HepG2 (cell line): ENCODE results near the gene CCBE1. TPM values are rescaled to one million over a fixed set of nuclear protein-coding genes. Genes with fewer than 3 reads are reported as not detected.

Experiments
- ATAC-seq: fragments of 200-7000 bp; cut with Tn5 transposase; 3 replicates; pipeline ENCODE4 v1.9.1; 2020; ENCODE audit warnings: mild to moderate bottlenecking, moderate library complexity
- BruUV-seq: library from RNA; stranded (reverse); fragments of 400-500 nt; replicated peaks from 2 replicates; lab custom pipeline; 2021; lab: Mats Ljungman, UMichigan
- CTCF ChIA-PET: fragments of 300-600 bp; formaldehyde crosslinking; extraction: SDS; loops from one replicate; lab custom pipeline; 2021; ENCODE audit warnings: low total read pairs, inconsistent platforms, low intra/inter-chr PET ratio; lab: Yijun Ruan, JAX
- POLR2A ChIA-PET: fragments of 350-600 bp; sonication (Branson Sonifier 250); formaldehyde crosslinking; loops from one replicate; lab custom pipeline; 2020; ENCODE audit warnings: antibody characterized with exemption, inconsistent platforms; lab: Yijun Ruan, JAX
- DNase-seq: peaks from one replicate; pipeline ENCODE4 v3.0.0-alpha.2; 2015; ENCODE audit warnings: low spot score
- FAIRE-seq: peaks from 3 replicates; lab custom pipeline; 2011; peaks lifted over from hg19 to GRCh38; lab: Jason Lieb, UNC
- H2AFZ ChIP-seq: one replicate; pipeline ENCODE4 v1.6.1; 2011; ENCODE audit warnings: low read length, inconsistent platforms
- H3K27ac ChIP-seq: fragments of 300-600 bp; 3 replicates; pipeline ENCODE4 v1.8.0; 2011; ENCODE audit warnings: mixed run types, mild to moderate bottlenecking, mixed read lengths, low read length, inconsistent platforms; ENCODE audit not compliant: insufficient read depth; ENCODE audit errors: extremely low read length
- H3K27me3 ChIP-seq, 2 experiments: fragments of 200-600 bp in 1 of 2; 2 replicates in 1 of 2; 3 replicates in 1 of 2; pipeline versions ENCODE4 v1.6.0 to v1.8.0; 2011; ENCODE audit warnings: low read length in 2 of 2, mild to moderate bottlenecking in 2 of 2, moderate library complexity in 2 of 2, inconsistent platforms in 1 of 2; ENCODE audit not compliant: insufficient read depth in 2 of 2, control insufficient read depth in 1 of 2
- H3K36me3 ChIP-seq, 2 experiments: fragments of 200-600 bp in 1 of 2; replicated peaks in 1 of 2; 2 replicates in 1 of 2; 3 replicates in 1 of 2; pipeline versions ENCODE4 v1.5.1 to v1.8.0; 2011; ENCODE audit warnings: low read length in 2 of 2, inconsistent platforms in 1 of 2; ENCODE audit not compliant: insufficient read depth in 2 of 2, control insufficient read depth in 1 of 2
- H3K4me1 ChIP-seq: 2 replicates; pipeline ENCODE4 v1.5.1; 2012; ENCODE audit warnings: low read length, inconsistent platforms; ENCODE audit not compliant: insufficient read depth
- H3K4me2 ChIP-seq: 2 replicates; pipeline ENCODE4 v1.6.0; 2011; ENCODE audit warnings: low read depth, low read length, inconsistent platforms
- H3K4me3 ChIP-seq, 3 experiments: fragments of 200-600 bp in 1 of 3; sonication (generic), shearing (Covaris generic) in 1 of 3; replicated peaks in 1 of 3; 2 replicates each; pipeline ENCODE4 v1.5.1; 2011 to 2016; ENCODE audit warnings: low read length in 3 of 3, inconsistent platforms in 2 of 3, low read depth in 2 of 3, mild to moderate bottlenecking in 2 of 3, control low read depth in 1 of 3, mixed read lengths in 1 of 3; ENCODE audit not compliant: insufficient read depth in 1 of 3
- H3K79me2 ChIP-seq: one replicate; pipeline ENCODE4 v1.6.1; 2011; ENCODE audit warnings: low read length, inconsistent platforms; ENCODE audit not compliant: insufficient read depth
- H3K9ac ChIP-seq: 2 replicates; pipeline ENCODE4 v1.6.0; 2011; ENCODE audit warnings: mild to moderate bottlenecking, low read depth, low read length, inconsistent platforms; ENCODE audit not compliant: insufficient read depth
- H3K9me3 ChIP-seq: 2 replicates; pipeline ENCODE4 v1.5.1; 2012; ENCODE audit warnings: mild to moderate bottlenecking, low read length
- H4K20me1 ChIP-seq: 2 replicates; pipeline ENCODE4 v1.6.0; 2011; ENCODE audit warnings: inconsistent platforms, mild to moderate bottlenecking, low read length, moderate library complexity; ENCODE audit not compliant: insufficient read depth
- AGO2 ChIP-seq: fragments of 200-400 bp; formaldehyde crosslinking; optimal IDR thresholded peaks from 2 replicates; pipeline ENCODE3; 2017; ENCODE audit warnings: mild to moderate bottlenecking, low read depth, low read length, moderate library complexity
- ATF2 ChIP-seq: sonication (generic); formaldehyde crosslinking; IDR thresholded peaks from 2 replicates; pipeline ENCODE4 v1.4.0; 2020; ENCODE audit warnings: missing genetic modification reagents
- HIC2 ChIP-seq: sonication (generic); formaldehyde crosslinking; IDR thresholded peaks from 2 replicates; pipeline ENCODE4 v1.9.0; 2022; ENCODE audit warnings: low read depth, missing genetic modification reagents
- MXD4 ChIP-seq: IDR thresholded peaks from 2 replicates; pipeline ENCODE4 v1.6.1; 2016; ENCODE audit warnings: mild to moderate bottlenecking, missing biosample characterization, missing genetic modification reagents
- RNF2 ChIP-seq: fragments of 450-650 bp; conservative IDR thresholded peaks from 2 replicates; pipeline ENCODE4 v1.6.1; 2016; ENCODE audit warnings: low read depth
- ZBTB40 ChIP-seq, 2 experiments: fragments of 450-650 bp in 1 of 2; sonication (generic) in 1 of 2; formaldehyde crosslinking in 1 of 2; IDR thresholded peaks; 2 replicates each; pipeline versions ENCODE4 v1.6.1 to v1.8.0; 2016 to 2022; ENCODE audit warnings: antibody characterized with exemption in 1 of 2, mild to moderate bottlenecking in 1 of 2, missing genetic modification reagents in 1 of 2
- ZNF382 ChIP-seq: sonication (generic); formaldehyde crosslinking; IDR thresholded peaks from 2 replicates; pipeline ENCODE4 v1.5.0; 2020; ENCODE audit warnings: missing genetic modification reagents, mild to moderate bottlenecking, borderline replicate concordance
- ZNF552 ChIP-seq: sonication (generic); formaldehyde crosslinking; IDR thresholded peaks from 2 replicates; pipeline ENCODE4 v1.9.0; 2022; ENCODE audit warnings: missing genetic modification reagents, mild to moderate bottlenecking, borderline replicate concordance
- ZNF724P ChIP-seq: sonication (generic); formaldehyde crosslinking; IDR thresholded peaks from 2 replicates; pipeline ENCODE4 v1.8.0; 2022; ENCODE audit warnings: missing genetic modification reagents, borderline replicate concordance
- ZSCAN20 ChIP-seq: sonication (generic); formaldehyde crosslinking; IDR thresholded peaks from 2 replicates; pipeline ENCODE4 v1.4.0; 2020; ENCODE audit warnings: missing genetic modification reagents, mild to moderate bottlenecking, borderline replicate concordance
- WGBS: methylation state at CpG from one replicate; pipeline ENCODE4 v1.1.6; 2017; ENCODE audit warnings: low lambda C conversion rate; 5-methylcytosine and 5-hydroxymethylcytosine counted together
- in situ Hi-C: cut with HindIII; loops from 2 replicates; pipeline ENCODE4 v1.10.0; 2017; ENCODE audit warnings: low pct_unique_long_range_greater_than_20kb; ENCODE audit not compliant: extremely low pct_ligation_motif_present
- intact Hi-C: fragments of 100-400 bp; cut with micrococcal nuclease; formaldehyde crosslinking; loops from one replicate; pipeline ENCODE4 v1.10.0; 2022; ENCODE audit not compliant: unreplicated experiment
- polyA plus RNA-seq, 8 experiments: library from polyadenylated mRNA; depleted of rRNA in 3 of 8; stranded (reverse) in 7 of 8; unstranded in 1 of 8; fragments of >200 nt; fragmentation: Illumina TruSeq in 4 of 8; extraction: Trizol in 4 of 8; gene quantifications; 2 replicates each; pipeline versions ENCODE4 v1.2.1 to v1.2.3, GENCODE V29; 2011 to 2016; ENCODE audit warnings: low read depth in 4 of 8, missing spikeins in 1 of 8, mixed read lengths in 1 of 8; ENCODE audit not compliant: insufficient read depth in 1 of 8
- total RNA-seq, 5 experiments: library from RNA; depleted of rRNA; stranded (reverse); fragments of >200 nt; fragmentation: Illumina TruSeq; extraction: Trizol; gene quantifications; 2 replicates each; pipeline ENCODE4 v1.2.3, GENCODE V29; 2016; ENCODE audit warnings: low read depth in 1 of 5

CCBE1 gene
- total and polyA plus RNA-seq, 2 of the 13 experiments (the other 11 are each of a cell fraction or from before 2014, with no cell fraction given) = not detected

DNA sequence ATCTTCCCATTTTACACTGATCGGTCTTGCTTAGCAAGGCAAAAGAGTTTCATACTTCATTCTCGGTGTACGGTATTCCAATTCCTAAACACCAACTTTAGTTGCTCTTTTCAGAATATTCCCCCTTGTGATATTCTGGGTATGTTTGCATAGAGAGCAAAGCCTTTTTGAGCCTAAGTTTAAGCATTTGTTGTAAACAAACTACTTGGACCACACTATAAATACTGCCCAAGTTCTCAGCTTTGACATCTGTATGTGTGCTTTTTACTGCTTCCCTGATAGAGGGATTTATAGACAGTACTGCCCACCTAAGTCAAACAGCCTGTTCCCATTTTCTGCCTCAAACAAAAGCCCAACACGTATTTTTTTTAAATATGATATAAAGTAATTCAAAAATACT lies 36.9 kb downstream of the CCBE1 start:
- Histone ChIP-seq H3K4me1 (no peaks in the 10 kb centered on the region), H3K27ac (no peak overlapping the region), H3K9ac (no peak overlapping the region), H3K9me3 (no peaks in the 10 kb centered on the region), H4K20me1 (no peaks in the 10 kb centered on the region), H3K4me2 (no peak overlapping the region), H3K27me3 (peaks cover 1 to 17% of the 10 kb centered on the region in 2 experiments; a peak in 2 of 5 replicates), H3K4me3 (no peak overlapping the region), H2AFZ (no peak overlapping the region), H3K79me2 (no peaks in the 10 kb centered on the region), H3K36me3 (no peaks in the 10 kb centered on the region)
- no peak for DNase-seq
- no peak for ATAC-seq
- BruUV-seq = no TSS peak
- in situ Hi-C loops = no loop called here
- POLR2A ChIA-PET = no interaction called here
- 56% methylated on average over 4 of the region's 4 CpGs for WGBS
- intact Hi-C loops = no loop called here
- CTCF ChIA-PET = no interaction called here
- FAIRE-seq = no peak
- TF ChIP-seq ATF2 (CRISPR knock-in tag) (no peak), ZNF382 (CRISPR knock-in tag) (no peak), RNF2 (no peak), MXD4 (CRISPR knock-in tag) (no peak), ZNF724P (CRISPR knock-in tag) (no peak), ZNF552 (CRISPR knock-in tag) (no peak), AGO2 (no peak), ZBTB40 (IDR thresholded peaks at IDR 0.05) (no peak), ZBTB40 (CRISPR knock-in tag; IDR thresholded peaks at IDR 0.05) (no peak), ZSCAN20 (CRISPR knock-in tag) (no peak), HIC2 (CRISPR knock-in tag) (no peak)
